Smooth muscle cell (in vitro differentiated cells): ENCODE measurements around the gene PPM1M. TPM values are rescaled to one million over a fixed set of nuclear protein-coding genes. Genes with fewer than 3 reads are reported as not detected.

Experiments
- DNase-seq: peaks from one replicate; lab custom pipeline; 2025; ENCODE audit not compliant: unreplicated experiment; lab: John Stamatoyannopoulos, UW
- H2AFZ ChIP-seq: fragments of 200-600 bp; sonication (generic); 2 replicates; pipeline ENCODE4 v1.6.0; 2016; ENCODE audit warnings: antibody characterized with exemption, low read depth, mild to moderate bottlenecking
- H3F3A ChIP-seq: fragments of 200-600 bp; sonication (generic); 2 replicates; pipeline ENCODE4 v1.6.0; 2017; ENCODE audit warnings: antibody characterized with exemption, low read depth
- H3K27ac ChIP-seq: fragments of 200-600 bp; sonication (generic); 2 replicates; pipeline ENCODE4 v1.5.1; 2016; ENCODE audit warnings: low read depth, mild to moderate bottlenecking
- H3K27me3 ChIP-seq: fragments of 200-600 bp; sonication (generic); 2 replicates; pipeline ENCODE4 v1.6.1; 2016; ENCODE audit warnings: low read depth, mild to moderate bottlenecking
- H3K36me3 ChIP-seq: fragments of 200-600 bp; sonication (generic); 2 replicates; pipeline ENCODE4 v1.5.1; 2016; ENCODE audit warnings: low read depth
- H3K4me1 ChIP-seq: fragments of 200-600 bp; sonication (generic); 2 replicates; pipeline ENCODE4 v1.5.1; 2016; ENCODE audit warnings: low read depth
- H3K4me2 ChIP-seq: fragments of 200-600 bp; sonication (generic); 2 replicates; pipeline ENCODE4 v1.6.0; 2016; ENCODE audit warnings: mild to moderate bottlenecking
- H3K4me3 ChIP-seq: fragments of 200-600 bp; sonication (generic); 2 replicates; pipeline ENCODE4 v1.5.1; 2016; ENCODE audit warnings: mild to moderate bottlenecking
- H3K79me2 ChIP-seq: fragments of 200-600 bp; sonication (generic); 2 replicates; pipeline ENCODE4 v1.6.0; 2016; ENCODE audit warnings: low read depth, mild to moderate bottlenecking
- H3K9ac ChIP-seq: fragments of 200-600 bp; sonication (generic); 2 replicates; pipeline ENCODE4 v1.6.0; 2016; ENCODE audit warnings: low read depth
- H3K9me3 ChIP-seq: fragments of 200-600 bp; sonication (generic); replicated peaks from 2 replicates; pipeline ENCODE4 v1.5.1; 2016; ENCODE audit warnings: low read depth
- H4K20me1 ChIP-seq: fragments of 200-600 bp; sonication (generic); 2 replicates; pipeline ENCODE4 v1.6.0; 2016; ENCODE audit warnings: low read depth
- CTCF ChIP-seq: fragments of 200-600 bp; sonication (generic); IDR thresholded peaks from 2 replicates; pipeline ENCODE4 v1.5.1; 2017; ENCODE audit warnings: borderline replicate concordance, mild to moderate bottlenecking, antibody characterized with exemption; ENCODE audit not compliant: insufficient read depth, poor library complexity, severe bottlenecking
- WGBS: methylation state at CpG from one replicate; pipeline ENCODE4 v1.1.7; 2016; ENCODE audit warnings: low lambda C conversion rate; 5-methylcytosine and 5-hydroxymethylcytosine counted together
- polyA plus RNA-seq: library from polyadenylated mRNA; unstranded; fragments of >200 nt; fragmentation: Nextera tagmentation; extraction: Ambion mirVana; gene quantifications from 2 replicates; pipeline ENCODE4 v1.2.1, GENCODE V29; 2016
- total RNA-seq: library from RNA; depleted of rRNA; stranded (reverse); fragments of >200 nt; gene quantifications from 2 replicates; pipeline ENCODE4 v1.2.3, GENCODE V29; 2014

PPM1M gene
- total and polyA plus RNA-seq, 2 experiments from 2014 or later = 7.0 to 11.0 TPM

GRCh38 chr3:52223449-52224408 is 21.8 kb upstream of the PPM1M start:
- H4K20me1 ChIP-seq = no peaks in the 10 kb centered on the region
- no peaks in the 10 kb centered on the region for H3K27me3 ChIP-seq
- no peak overlapping the region for H3K27ac ChIP-seq
- no peaks in the 10 kb centered on the region for H3F3A ChIP-seq
- no peak overlapping the region for H2AFZ ChIP-seq
- no peak overlapping the region for H3K4me3 ChIP-seq
- H3K4me2 ChIP-seq = no peak overlapping the region
- no peaks in the 10 kb centered on the region for H3K79me2 ChIP-seq
- no peaks in the 10 kb centered on the region for H3K36me3 ChIP-seq
- WGBS = 96% methylated on average over 32 of the region's 32 CpGs
- H3K9me3 ChIP-seq = no peaks in the 10 kb centered on the region
- DNase-seq = no peak
- no peak for TF ChIP-seq CTCF
- H3K4me1 ChIP-seq = no peaks in the 10 kb centered on the region
- no peak overlapping the region for H3K9ac ChIP-seq

- H3K4me2 ChIP-seq = no peak within 1 kb of the TSS
- no peaks in the 10 kb centered on the region for H3K27me3 ChIP-seq
- WGBS = 90% methylated on average over 9 of the region's 9 CpGs
- H3K9me3 ChIP-seq = no peaks in the 10 kb centered on the region
- no peak for TF ChIP-seq CTCF
- no peak within 1 kb of the TSS for H3K4me3 ChIP-seq
- H3F3A ChIP-seq = no peaks in the 10 kb centered on the region
- peaks cover 7% of the 10 kb centered on the region for H4K20me1 ChIP-seq
- no peaks in the 10 kb centered on the region for H3K36me3 ChIP-seq
- no peaks in the 10 kb centered on the region for H3K4me1 ChIP-seq
- no peak for DNase-seq
- H3K79me2 ChIP-seq = no peaks in the 10 kb centered on the region
- no peak within 1 kb of the TSS for H3K27ac ChIP-seq
- H2AFZ ChIP-seq = no peak within 1 kb of the TSS
- H3K9ac ChIP-seq = no peak within 1 kb of the TSS
Observed at GRCh38 chr3:52225452-52226228, 19.9 kb upstream of the PPM1M start, which contains the start of gene TLR9. TSS of gene TLR9 (minus strand) at chr3:52225645. CDS start at chr3:52225529, 116 bp downstream.

- no peaks in the 10 kb centered on the region for H3K9me3 ChIP-seq
- no peak overlapping the region for H3K9ac ChIP-seq
- H3K36me3 ChIP-seq = no peaks in the 10 kb centered on the region
- H3K4me1 ChIP-seq = no peaks in the 10 kb centered on the region
- H3K27me3 ChIP-seq = no peaks in the 10 kb centered on the region
- WGBS = 98% methylated on average over 5 of the region's 5 CpGs
- H3K4me2 ChIP-seq = no peak overlapping the region
- no peak for DNase-seq
- H2AFZ ChIP-seq = no peak overlapping the region
- no peak overlapping the region for H3K27ac ChIP-seq
- no peak overlapping the region for H3K4me3 ChIP-seq
- no peak for TF ChIP-seq CTCF
- H3K79me2 ChIP-seq = no peaks in the 10 kb centered on the region
- no peaks in the 10 kb centered on the region for H3F3A ChIP-seq
- peaks cover 14% of the 10 kb centered on the region for H4K20me1 ChIP-seq
Observed at GRCh38 chr3:52226229-52226817, 19.2 kb upstream of the PPM1M start.
